Fibroblast of lung (primary cell): ENCODE measurements around the gene GUCY2D. TPM values are rescaled to one million over a fixed set of nuclear protein-coding genes. Genes with fewer than 3 reads are reported as not detected.
"Not testable (repeated sequence)": the region's sequence is repeated elsewhere in the genome, so short reads cannot be mapped to it uniquely, and the experiment has no call there.

Experiments used
- DNase-seq, 2 donors: peaks; one replicate each; pipeline versions ENCODE4 v3.0.0 to v3.0.0-alpha.2; 2010; ENCODE audit warnings: low read depth in 2 of 2
- H2AFZ ChIP-seq: 2 replicates; pipeline ENCODE4 v1.5.1; 2012; ENCODE audit warnings: low read length, control low read depth, inconsistent platforms
- H3K27ac ChIP-seq: 2 replicates; pipeline ENCODE4 v1.5.1; 2011; ENCODE audit warnings: low read length, control low read depth; ENCODE audit not compliant: insufficient read depth
- H3K27me3 ChIP-seq: 2 replicates; pipeline ENCODE4 v1.5.1; 2011; ENCODE audit warnings: mild to moderate bottlenecking, low read length; ENCODE audit not compliant: control insufficient read depth, insufficient read depth
- H3K36me3 ChIP-seq: 2 replicates; pipeline ENCODE4 v1.5.1; 2011; ENCODE audit warnings: low read length; ENCODE audit not compliant: control insufficient read depth, insufficient read depth
- H3K4me1 ChIP-seq: 2 replicates; pipeline ENCODE4 v1.5.1; 2011; ENCODE audit warnings: low read length; ENCODE audit not compliant: control insufficient read depth, insufficient read depth; ENCODE audit errors: extremely low read depth
- H3K4me2 ChIP-seq: 2 replicates; pipeline ENCODE4 v1.5.1; 2011; ENCODE audit warnings: low read length, control low read depth; ENCODE audit not compliant: insufficient read depth; ENCODE audit errors: extremely low read depth
- H3K4me3 ChIP-seq, 4 experiments: fragments of 200-600 bp in 1 of 4; sonication (generic) in 1 of 4; replicated peaks in 1 of 4; 2 replicates each; pipeline ENCODE4 v1.5.1; 2011 to 2016; ENCODE audit warnings: low read length in 4 of 4, low read depth in 3 of 4, mild to moderate bottlenecking in 3 of 4, control low read depth in 2 of 4, inconsistent platforms in 1 of 4, mixed read lengths in 1 of 4; ENCODE audit not compliant: insufficient read depth in 1 of 4; ENCODE audit errors: control extremely low read depth in 1 of 4
- H3K79me2 ChIP-seq: 2 replicates; pipeline ENCODE4 v1.5.1; 2012; ENCODE audit warnings: mild to moderate bottlenecking, low read length, inconsistent platforms; ENCODE audit not compliant: control insufficient read depth, insufficient read depth
- H3K9ac ChIP-seq: 2 replicates; pipeline ENCODE4 v1.5.1; 2011; ENCODE audit warnings: mild to moderate bottlenecking, low read length, control low read depth; ENCODE audit not compliant: insufficient read depth
- H3K9me3 ChIP-seq: 2 replicates; pipeline ENCODE4 v1.5.1; 2012; ENCODE audit warnings: low read depth, low read length; ENCODE audit not compliant: control insufficient read depth, insufficient read depth
- H4K20me1 ChIP-seq: 2 replicates; pipeline ENCODE4 v1.5.1; 2011; ENCODE audit warnings: low read length; ENCODE audit not compliant: control insufficient read depth, insufficient read depth; ENCODE audit errors: extremely low read depth
- CTCF ChIP-seq, 2 donors: IDR thresholded peaks in 1 of 2; conservative IDR thresholded peaks in 1 of 2; 1 replicate in 1 of 2; 2 replicates in 1 of 2; pipeline ENCODE4 v1.5.1; 2011 to 2012; ENCODE audit warnings: low read length in 2 of 2, control low read depth in 1 of 2, inconsistent platforms in 1 of 2, low read depth in 1 of 2, mild to moderate bottlenecking in 1 of 2
- EZH2 ChIP-seq: IDR thresholded peaks from 2 replicates; pipeline ENCODE4 v1.5.1; 2012; ENCODE audit warnings: low read length, control low read depth, mild to moderate bottlenecking; ENCODE audit errors: missing control alignments
- polyA plus RNA-seq, 2 donors: library from polyadenylated mRNA; depleted of rRNA in 1 of 2; stranded (reverse) in 1 of 2; unstranded in 1 of 2; fragments of >200 nt; gene quantifications; 2 replicates each; pipeline ENCODE4 v1.2.1, GENCODE V29; 2011 to 2012; ENCODE audit warnings: missing spikeins in 1 of 2
- total RNA-seq: library from RNA; depleted of rRNA; stranded (reverse); fragments of >200 nt; gene quantifications from 2 replicates; pipeline ENCODE4 v1.2.1, GENCODE V29; 2014

Gene GUCY2D
- total and polyA plus RNA-seq, 2 donors (not counting 1 experiment from before 2014, with no cell fraction given) = not detected

- no peak for TF ChIP-seq CTCF (conservative IDR thresholded peaks at IDR 0.05 in 1 of 2, IDR thresholded peaks at IDR 0.05 in 1 of 2; ENCODE audit: low read depth in 1 of 2, low read length in 2 of 2)
- no peak for TF ChIP-seq EZH2
- no peaks in the 10 kb centered on the region for H3K36me3 ChIP-seq
- no peak overlapping the region for H3K9ac ChIP-seq
- no peaks in the 10 kb centered on the region for H3K4me1 ChIP-seq
- H3K4me3 ChIP-seq = no peak overlapping the region
- no peak overlapping the region for H3K4me2 ChIP-seq
- H3K27me3 ChIP-seq = peaks cover 13% of the 10 kb centered on the region
- H3K79me2 ChIP-seq = no peaks in the 10 kb centered on the region
- no peak overlapping the region for H3K27ac ChIP-seq
- no peak for DNase-seq
- H4K20me1 ChIP-seq = no peaks in the 10 kb centered on the region
- H2AFZ ChIP-seq = no peak overlapping the region
- no peaks in the 10 kb centered on the region for H3K9me3 ChIP-seq
Observed at GRCh38 chr17:8020776-8021564, 18.6 kb downstream of the GUCY2D start.

- H2AFZ ChIP-seq = no peak overlapping the region
- H3K4me2 ChIP-seq = no peak overlapping the region
- H3K4me3 ChIP-seq = no peak overlapping the region
- H4K20me1 ChIP-seq = no peaks in the 10 kb centered on the region
- no peaks in the 10 kb centered on the region for H3K9me3 ChIP-seq
- H3K27ac ChIP-seq = no peak overlapping the region
- no peaks in the 10 kb centered on the region for H3K4me1 ChIP-seq
- H3K36me3 ChIP-seq = no peaks in the 10 kb centered on the region
- no peak for DNase-seq
- H3K9ac ChIP-seq = no peak overlapping the region
- TF ChIP-seq CTCF (conservative IDR thresholded peaks at IDR 0.05 in 1 of 2, IDR thresholded peaks at IDR 0.05 in 1 of 2; ENCODE audit: low read depth in 1 of 2, low read length in 2 of 2) = no peak
- no peak for TF ChIP-seq EZH2
- peaks cover 6% of the 10 kb centered on the region for H3K27me3 ChIP-seq
- no peaks in the 10 kb centered on the region for H3K79me2 ChIP-seq
Observed at GRCh38 chr17:8021565-8022359, 19.3 kb downstream of the GUCY2D start.

- no peaks in the 10 kb centered on the region for H4K20me1 ChIP-seq
- H3K79me2 ChIP-seq = no peaks in the 10 kb centered on the region
- H3K4me3 ChIP-seq = no peak overlapping the region
- H3K9me3 ChIP-seq = no peaks in the 10 kb centered on the region
- no peak overlapping the region for H3K4me2 ChIP-seq
- no peak overlapping the region for H2AFZ ChIP-seq
- H3K4me1 ChIP-seq = no peaks in the 10 kb centered on the region
- no peak for TF ChIP-seq CTCF (conservative IDR thresholded peaks at IDR 0.05 in 1 of 2, IDR thresholded peaks at IDR 0.05 in 1 of 2; ENCODE audit: low read depth in 1 of 2, low read length in 2 of 2)
- TF ChIP-seq EZH2 = no peak
- no peak overlapping the region for H3K27ac ChIP-seq
- no peaks in the 10 kb centered on the region for H3K36me3 ChIP-seq
- no peaks in the 10 kb centered on the region for H3K27me3 ChIP-seq
- DNase-seq = peak in 1 of 2 donors; percentile 22
- no peak overlapping the region for H3K9ac ChIP-seq
Observed at GRCh38 chr17:8022360-8023003, 20.1 kb downstream of the GUCY2D start.

- not testable (repeated sequence) for H3K79me2 ChIP-seq, H3K9me3 ChIP-seq, H3K4me2 ChIP-seq, H3K4me1 ChIP-seq, H3K27ac ChIP-seq, DNase-seq, H3K27me3 ChIP-seq, H2AFZ ChIP-seq, H3K4me3 ChIP-seq, H3K9ac ChIP-seq, H4K20me1 ChIP-seq, H3K36me3 ChIP-seq
Observed at GRCh38 chr17:8024161-8024560, 21.7 kb downstream of the GUCY2D start.
